SK-N-MC (cell line): Measurements from ENCODE around the gene VEGFC.
A peak's percentile ranks its signal among the peaks of the same experiment; 100 is the strongest.

ENCODE experiments used
- DNase-seq: peaks from one replicate; pipeline ENCODE4 v3.0.0-alpha.2; 2011; ENCODE audit warnings: low read depth, low spot score
- H3K27ac ChIP-seq: fragments of 200-600 bp; sonication (generic); 2 replicates; pipeline ENCODE4 v1.5.1; 2016; ENCODE audit warnings: mixed run types
- H3K36me3 ChIP-seq: fragments of 200-600 bp; sonication (generic); 2 replicates; pipeline ENCODE4 v1.6.1; 2017; ENCODE audit warnings: antibody characterized with exemption, low read length, mixed read lengths; ENCODE audit not compliant: insufficient read depth
- H3K4me3 ChIP-seq: fragments of 200-600 bp; sonication (generic); 2 replicates; pipeline ENCODE4 v1.5.1; 2016
- H3K9ac ChIP-seq: fragments of 200-600 bp; sonication (generic); 2 replicates; pipeline ENCODE4 v1.8.0; 2017; ENCODE audit warnings: mixed run types, mixed read lengths; ENCODE audit not compliant: insufficient read length
- H3K9me3 ChIP-seq: fragments of 200-600 bp; sonication (generic); 2 replicates; pipeline ENCODE4 v1.6.1; 2017; ENCODE audit warnings: low read depth, mild to moderate bottlenecking, antibody characterized with exemption, low read length, moderate library complexity, mixed read lengths
- EZH2 ChIP-seq: fragments of 200-600 bp; sonication (generic); IDR thresholded peaks from one replicate; pipeline ENCODE4 v1.6.1; 2017; ENCODE audit warnings: antibody characterized with exemption
- FOXP2 ChIP-seq: optimal IDR thresholded peaks from 2 replicates; pipeline ENCODE3; 2011; ENCODE audit warnings: mild to moderate bottlenecking, moderate library complexity; ENCODE audit not compliant: insufficient read depth; ENCODE audit errors: extremely low read length, control extremely low read depth
- POLR2AphosphoS5 ChIP-seq: IDR thresholded peaks from 2 replicates; pipeline ENCODE4 v1.6.1; 2012; ENCODE audit warnings: mild to moderate bottlenecking, low read depth, low read length, borderline replicate concordance

VEGFC gene

GRCh38 chr4:176793060-176793605 lies 411 bp upstream of the VEGFC start:
- no peak overlapping the region for H3K9ac ChIP-seq
- no peak overlapping the region for H3K27ac ChIP-seq
- H3K4me3 ChIP-seq: peak overlapping the region; percentile 70

DNA sequence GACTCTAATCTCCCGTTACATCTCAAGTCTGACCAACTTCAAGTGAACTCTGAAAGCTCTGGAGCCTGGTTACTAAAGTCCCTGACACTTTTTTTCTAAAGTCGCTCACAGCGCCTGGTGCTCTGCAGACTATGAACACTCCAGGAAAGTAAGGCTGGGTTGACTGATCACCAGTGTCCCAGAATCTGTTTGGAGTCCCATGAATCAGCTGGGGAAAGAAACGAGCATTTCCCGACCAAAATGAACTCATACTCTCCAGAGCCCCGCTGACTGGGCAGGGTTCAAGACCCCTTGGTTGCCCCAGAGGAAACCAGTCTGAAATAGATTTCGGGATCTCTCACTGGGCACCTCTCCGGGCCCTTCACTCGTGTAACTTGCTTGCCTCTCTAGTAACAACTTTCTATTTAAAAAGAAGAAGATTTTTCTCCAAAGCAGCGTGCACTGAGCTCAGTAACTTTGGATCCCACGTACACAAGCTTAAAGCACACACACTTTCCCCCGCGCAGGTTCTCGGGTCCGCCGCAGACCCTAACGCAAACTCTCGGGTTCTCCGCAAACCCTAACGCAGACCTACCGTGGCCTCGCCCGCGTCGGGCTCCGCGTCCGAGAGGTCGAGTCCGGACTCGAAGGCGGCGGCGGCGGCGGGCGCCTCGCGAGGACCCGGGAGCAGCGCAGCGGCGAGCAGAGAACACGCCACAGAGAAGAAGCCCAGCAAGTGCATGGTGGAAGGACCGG lies 964 bp downstream of the VEGFC start:
- Histone ChIP-seq H3K4me3 (peak overlapping the region; percentile 84), H3K9ac (peak overlapping the region; percentile 32), H3K27ac (no peak overlapping the region)

More at GRCh38 chr4:176793060-176793605, 411 bp upstream of the VEGFC start:
- Histone ChIP-seq H3K36me3 (no peaks in the 10 kb centered on the region), H3K9me3 (no peaks in the 10 kb centered on the region)
- TF ChIP-seq EZH2: no peak
- no peak for TF ChIP-seq POLR2AphosphoS5
- TF ChIP-seq FOXP2: no peak
- DNase-seq: no peak

GRCh38 chr4:176790398-176790797 lies 2.3 kb downstream of the VEGFC start:
- no peak overlapping the region for H3K9ac ChIP-seq
- H3K9me3 ChIP-seq: no peaks in the 10 kb centered on the region
- H3K4me3 ChIP-seq: no peak overlapping the region
- TF ChIP-seq FOXP2: no peak
- no peak for TF ChIP-seq EZH2
- no peak for TF ChIP-seq POLR2AphosphoS5
- H3K36me3 ChIP-seq: no peaks in the 10 kb centered on the region
- H3K27ac ChIP-seq: no peak overlapping the region
- DNase-seq: no peak

More for the DNA sequence above, 964 bp downstream of the VEGFC start:
- Histone ChIP-seq H3K9me3 (no peaks in the 10 kb centered on the region), H3K36me3 (no peaks in the 10 kb centered on the region)
- no peak for DNase-seq
- no peak for TF ChIP-seq FOXP2
- TF ChIP-seq EZH2: no peak
- no peak for TF ChIP-seq POLR2AphosphoS5

DNA sequence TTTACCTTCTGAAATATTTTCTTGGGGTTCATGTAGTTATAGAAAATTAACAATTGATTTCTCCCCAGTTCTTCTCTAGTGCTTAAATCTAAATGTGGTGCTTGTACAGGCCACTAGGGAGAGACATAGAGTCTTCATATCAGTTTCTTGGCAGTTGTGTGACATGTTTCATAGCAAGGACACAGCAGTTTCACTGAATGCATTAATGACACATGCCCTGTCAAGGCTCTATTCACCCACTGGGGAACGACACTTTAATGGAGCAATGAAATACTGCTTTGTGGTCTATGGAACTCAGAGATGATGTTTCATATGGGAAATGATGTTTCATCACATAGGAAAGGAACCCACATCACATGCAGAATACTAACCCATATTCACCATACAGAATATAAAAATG lies 2.8 kb downstream of the VEGFC start:
- TF ChIP-seq POLR2AphosphoS5 (no peak), FOXP2 (no peak), EZH2 (no peak)
- H3K27ac ChIP-seq: no peak overlapping the region
- no peaks in the 10 kb centered on the region for H3K9me3 ChIP-seq
- DNase-seq: no peak
- no peaks in the 10 kb centered on the region for H3K36me3 ChIP-seq
- H3K4me3 ChIP-seq: no peak overlapping the region
- no peak overlapping the region for H3K9ac ChIP-seq

- no peak for DNase-seq
- Histone ChIP-seq H3K36me3 (no peaks in the 10 kb centered on the region), H3K4me3 (no peak overlapping the region), H3K27ac (no peak overlapping the region), H3K9ac (no peak overlapping the region), H3K9me3 (no peaks in the 10 kb centered on the region)
- TF ChIP-seq POLR2AphosphoS5: no peak
- no peak for TF ChIP-seq FOXP2
- TF ChIP-seq EZH2: no peak
Measured at GRCh38 chr4:176788971-176789370, 3.8 kb downstream of the VEGFC start.

DNA sequence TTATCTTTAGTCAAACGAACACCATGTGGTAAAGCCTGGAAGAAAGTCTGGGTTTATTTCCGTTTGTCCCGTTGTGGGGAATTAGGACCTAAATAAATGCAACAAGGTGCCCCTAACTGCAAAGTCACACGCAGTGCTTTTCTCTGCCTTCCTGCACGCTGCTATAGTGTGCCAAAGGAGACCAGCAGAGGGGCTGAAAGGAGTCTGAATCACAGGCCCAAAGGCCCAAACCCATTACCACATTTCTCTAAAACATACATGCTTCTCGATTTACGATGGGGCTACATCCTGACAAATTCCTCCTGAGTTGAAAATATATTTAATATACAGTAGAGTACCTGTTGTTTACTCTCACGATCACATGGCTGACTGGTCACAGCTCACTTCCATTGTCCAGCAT lies 4.5 kb downstream of the VEGFC start:
- H3K9ac ChIP-seq: no peak overlapping the region
- no peaks in the 10 kb centered on the region for H3K36me3 ChIP-seq
- H3K27ac ChIP-seq: no peak overlapping the region
- H3K9me3 ChIP-seq: no peaks in the 10 kb centered on the region
- H3K4me3 ChIP-seq: no peak overlapping the region
- TF ChIP-seq FOXP2: no peak
- no peak for TF ChIP-seq POLR2AphosphoS5
- TF ChIP-seq EZH2: no peak
- no peak for DNase-seq

DNA sequence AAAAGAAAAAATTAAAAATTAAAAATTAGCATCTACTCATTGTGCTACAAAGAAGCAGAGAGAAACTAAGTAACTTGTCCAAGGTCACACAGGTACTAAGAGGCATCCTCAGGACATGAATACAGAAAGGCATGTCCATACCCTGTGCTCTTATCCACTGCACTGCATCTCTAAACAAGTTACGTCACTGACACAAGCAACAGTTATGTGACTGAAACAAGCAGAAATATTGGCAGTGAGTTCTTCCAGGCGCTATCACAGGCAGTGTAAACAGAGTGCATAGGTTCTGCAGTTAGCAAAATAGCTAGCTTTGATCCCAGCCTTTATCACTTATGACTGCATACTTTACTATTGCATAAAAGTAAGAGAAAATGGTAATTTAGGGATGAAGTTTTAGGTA lies 7.9 kb downstream of the VEGFC start:
- H3K9ac ChIP-seq: no peak overlapping the region
- H3K4me3 ChIP-seq: no peak overlapping the region
- H3K36me3 ChIP-seq: no peaks in the 10 kb centered on the region
- DNase-seq: no peak
- no peak for TF ChIP-seq EZH2
- no peak for TF ChIP-seq POLR2AphosphoS5
- no peak for TF ChIP-seq FOXP2
- no peak overlapping the region for H3K27ac ChIP-seq
- no peaks in the 10 kb centered on the region for H3K9me3 ChIP-seq

DNA sequence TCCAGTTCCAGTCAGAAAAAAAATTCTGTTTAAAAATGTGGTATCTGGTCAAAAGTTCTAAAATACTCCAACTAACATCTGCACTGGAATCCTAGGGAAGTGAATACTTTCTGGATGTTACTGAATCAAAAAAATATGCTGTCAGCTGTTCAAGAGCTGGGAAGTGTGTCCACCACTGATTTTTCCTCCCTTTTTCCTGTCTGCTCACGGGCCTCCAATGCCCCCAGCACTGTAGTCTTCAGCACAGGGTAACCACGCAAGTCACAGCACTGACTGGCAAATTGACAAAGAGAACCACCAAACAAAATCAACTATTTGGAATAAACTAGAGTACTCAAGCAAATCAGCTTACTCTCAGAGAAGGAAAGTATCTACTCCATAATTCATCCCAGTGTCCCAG lies 9.9 kb downstream of the VEGFC start:
- no peak for TF ChIP-seq FOXP2
- TF ChIP-seq EZH2: no peak
- TF ChIP-seq POLR2AphosphoS5: no peak
- H3K27ac ChIP-seq: no peak overlapping the region
- DNase-seq: no peak
- H3K9ac ChIP-seq: no peak overlapping the region
- no peaks in the 10 kb centered on the region for H3K9me3 ChIP-seq
- no peak overlapping the region for H3K4me3 ChIP-seq
- H3K36me3 ChIP-seq: no peaks in the 10 kb centered on the region

- Histone ChIP-seq H3K4me3 (no peak overlapping the region), H3K27ac (no peak overlapping the region), H3K36me3 (no peaks in the 10 kb centered on the region), H3K9ac (no peak overlapping the region), H3K9me3 (no peaks in the 10 kb centered on the region)
- TF ChIP-seq EZH2: no peak
- no peak for TF ChIP-seq FOXP2
- TF ChIP-seq POLR2AphosphoS5: no peak
- no peak for DNase-seq
Measured at GRCh38 chr4:176782191-176782590, 10.5 kb downstream of the VEGFC start.
